ENCODE results near the gene ZDHHC12. TPM values are rescaled to one million over a fixed set of nuclear protein-coding genes. Genes with fewer than 3 reads are reported as not detected.

ZDHHC12 gene
- total and polyA plus RNA-seq, 2 of the 13 experiments (the other 11 are each of a cell fraction or from before 2014, with no cell fraction given), result 25.4 to 28.0 TPM

- BruUV-seq (replicated peaks), result no TSS peak
- no peak for FAIRE-seq
- DNase-seq (ENCODE audit: low spot score), result no peak
- WGBS (ENCODE audit: low lambda C conversion rate), result 73% methylated on average over 9 of the region's 9 CpGs
- intact Hi-C loops (cut with micrococcal nuclease; ENCODE audit: unreplicated experiment), result no loop called here
- H3K4me3 ChIP-seq (replicated peaks in 1 of 3; ENCODE audit: insufficient read depth in 1 of 3, low read depth in 2 of 3, low read length in 3 of 3), result peak overlapping the region; percentile 70 to 88 (median 74); a peak in 5 of 6 replicates
- no peak for ATAC-seq
- peak overlapping the region; percentile 85 for H3K4me2 ChIP-seq (ENCODE audit: low read depth, low read length)
- ChIA-PET POLR2A (interaction anchor here (0.9 to 3.3 kb wide), 4 partner anchors 25 to 96 kb away, joined by 4 to 20 read pairs (median 10); partner anchors contain the start of gene ENDOG), CTCF (ENCODE audit: low intra/inter-chr PET ratio, low total read pairs) (no interaction called here)
- no peaks in the 10 kb centered on the region for H4K20me1 ChIP-seq (ENCODE audit: insufficient read depth, low read length)
- H3K36me3 ChIP-seq (replicated peaks in 1 of 2; ENCODE audit: control insufficient read depth in 1 of 2, insufficient read depth in 2 of 2, low read length in 2 of 2), result no peaks in the 10 kb centered on the region; a peak in 1 of 5 replicates
- peaks cover 47% of the 10 kb centered on the region for H3K4me1 ChIP-seq (ENCODE audit: insufficient read depth, low read length)
- no peaks in the 10 kb centered on the region for H3K9me3 ChIP-seq (ENCODE audit: low read length)
- no peaks in the 10 kb centered on the region for H3K27me3 ChIP-seq (ENCODE audit: control insufficient read depth in 1 of 2, insufficient read depth in 2 of 2, low read length in 2 of 2)
- peaks cover 7% of the 10 kb centered on the region for H3K79me2 ChIP-seq (ENCODE audit: insufficient read depth, low read length)
- in situ Hi-C loops (cut with HindIII; ENCODE audit: extremely low pct_ligation_motif_present, low pct_unique_long_range_greater_than_20kb), result no loop called here
- peak overlapping the region; percentile 76; the same call in 1 of the 2 replicates for H3K9ac ChIP-seq (ENCODE audit: insufficient read depth, low read depth, low read length)
- TF ChIP-seq MYPOP (CRISPR knock-in tag; IDR thresholded peaks at IDR 0.05), result no peak
- no peak for TF ChIP-seq ATM (IDR thresholded peaks at IDR 0.05; ENCODE audit: borderline replicate concordance)
- TF ChIP-seq, protein P1, sequence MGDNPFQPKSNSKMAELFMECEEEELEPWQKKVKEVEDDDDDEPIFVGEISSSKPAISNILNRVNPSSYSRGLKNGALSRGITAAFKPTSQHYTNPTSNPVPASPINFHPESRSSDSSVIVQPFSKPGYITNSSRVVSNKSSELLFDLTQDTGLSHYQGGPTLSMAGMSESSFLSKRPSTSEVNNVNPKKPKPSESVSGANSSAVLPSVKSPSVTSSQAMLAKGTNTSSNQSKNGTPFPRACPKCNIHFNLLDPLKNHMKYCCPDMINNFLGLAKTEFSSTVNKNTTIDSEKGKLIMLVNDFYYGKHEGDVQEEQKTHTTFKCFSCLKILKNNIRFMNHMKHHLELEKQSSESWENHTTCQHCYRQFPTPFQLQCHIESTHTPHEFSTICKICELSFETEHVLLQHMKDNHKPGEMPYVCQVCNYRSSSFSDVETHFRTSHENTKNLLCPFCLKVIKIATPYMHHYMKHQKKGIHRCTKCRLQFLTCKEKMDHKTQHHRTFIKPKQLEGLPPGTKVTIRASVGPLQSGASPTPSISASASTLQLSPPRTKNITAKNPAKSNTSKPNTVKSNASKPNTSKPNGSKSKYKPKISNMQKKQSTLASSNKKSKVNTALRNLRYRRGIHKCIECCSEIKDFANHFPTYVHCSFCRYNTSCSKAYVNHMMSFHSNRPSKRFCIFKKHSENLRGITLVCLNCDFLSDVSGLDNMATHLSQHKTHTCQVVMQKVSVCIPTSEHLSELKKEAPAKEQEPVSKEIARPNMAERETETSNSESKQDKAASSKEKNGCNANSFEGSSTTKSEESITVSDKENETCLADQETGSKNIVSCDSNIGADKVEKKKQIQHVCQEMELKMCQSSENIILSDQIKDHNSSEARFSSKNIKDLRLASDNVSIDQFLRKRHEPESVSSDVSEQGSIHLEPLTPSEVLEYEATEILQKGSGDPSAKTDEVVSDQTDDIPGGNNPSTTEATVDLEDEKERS (CRISPR knock-in tag; IDR thresholded peaks at IDR 0.05), result no peak
- peak; percentile 20 for TF ChIP-seq AGO2 (optimal IDR thresholded peaks at IDR 0.05; ENCODE audit: low read depth, low read length)
- TF ChIP-seq POLR2AphosphoS5 (IDR thresholded peaks at IDR 0.05; ENCODE audit: low read depth, low read length), result peak; percentile 26
- TF ChIP-seq TBL1XR1 (IDR thresholded peaks at IDR 0.05; ENCODE audit: borderline replicate concordance, low read length, partially characterized antibody), result no peak
- TF ChIP-seq, protein P2, sequence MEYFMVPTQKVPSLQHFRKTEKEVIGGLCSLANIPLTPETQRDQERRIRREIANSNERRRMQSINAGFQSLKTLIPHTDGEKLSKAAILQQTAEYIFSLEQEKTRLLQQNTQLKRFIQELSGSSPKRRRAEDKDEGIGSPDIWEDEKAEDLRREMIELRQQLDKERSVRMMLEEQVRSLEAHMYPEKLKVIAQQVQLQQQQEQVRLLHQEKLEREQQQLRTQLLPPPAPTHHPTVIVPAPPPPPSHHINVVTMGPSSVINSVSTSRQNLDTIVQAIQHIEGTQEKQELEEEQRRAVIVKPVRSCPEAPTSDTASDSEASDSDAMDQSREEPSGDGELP (IDR thresholded peaks at IDR 0.05; ENCODE audit: borderline replicate concordance, low read depth), result no peak
- no peak for TF ChIP-seq ZNF180 (CRISPR knock-in tag; IDR thresholded peaks at IDR 0.05; ENCODE audit: borderline replicate concordance, low read depth)
- peak overlapping the region; percentile 19 for H3K27ac ChIP-seq (ENCODE audit: extremely low read length, insufficient read depth, low read length)
- no peak overlapping the region for H2AFZ ChIP-seq (ENCODE audit: low read length)
These were observed 1.3 kb downstream of the ZDHHC12 start for GRCh38 chr9:128722380-128723351.

Data from HepG2 (cell line).